Stimulated activated CD8-positive, alpha-beta memory T cell treated with anti-CD3 and anti-CD28 coated beads, Interleukin-7, amount 100 ng/mL, for 48 hours (primary cell): ENCODE measurements around the gene NBPF1.
A peak's percentile ranks its signal among the peaks of the same experiment; 100 is the strongest.
"Not testable (repeated sequence)": the region's sequence is repeated elsewhere in the genome, so short reads cannot be mapped to it uniquely, and the experiment has no call there.

Source experiments
- DNase-seq, 2 donors: peaks; one replicate each; pipeline ENCODE4 v3.0.0-alpha.2; 2020; ENCODE audit warnings: low read depth in 1 of 2; ENCODE audit errors: extremely low read depth in 1 of 2

NBPF1 gene

DNA sequence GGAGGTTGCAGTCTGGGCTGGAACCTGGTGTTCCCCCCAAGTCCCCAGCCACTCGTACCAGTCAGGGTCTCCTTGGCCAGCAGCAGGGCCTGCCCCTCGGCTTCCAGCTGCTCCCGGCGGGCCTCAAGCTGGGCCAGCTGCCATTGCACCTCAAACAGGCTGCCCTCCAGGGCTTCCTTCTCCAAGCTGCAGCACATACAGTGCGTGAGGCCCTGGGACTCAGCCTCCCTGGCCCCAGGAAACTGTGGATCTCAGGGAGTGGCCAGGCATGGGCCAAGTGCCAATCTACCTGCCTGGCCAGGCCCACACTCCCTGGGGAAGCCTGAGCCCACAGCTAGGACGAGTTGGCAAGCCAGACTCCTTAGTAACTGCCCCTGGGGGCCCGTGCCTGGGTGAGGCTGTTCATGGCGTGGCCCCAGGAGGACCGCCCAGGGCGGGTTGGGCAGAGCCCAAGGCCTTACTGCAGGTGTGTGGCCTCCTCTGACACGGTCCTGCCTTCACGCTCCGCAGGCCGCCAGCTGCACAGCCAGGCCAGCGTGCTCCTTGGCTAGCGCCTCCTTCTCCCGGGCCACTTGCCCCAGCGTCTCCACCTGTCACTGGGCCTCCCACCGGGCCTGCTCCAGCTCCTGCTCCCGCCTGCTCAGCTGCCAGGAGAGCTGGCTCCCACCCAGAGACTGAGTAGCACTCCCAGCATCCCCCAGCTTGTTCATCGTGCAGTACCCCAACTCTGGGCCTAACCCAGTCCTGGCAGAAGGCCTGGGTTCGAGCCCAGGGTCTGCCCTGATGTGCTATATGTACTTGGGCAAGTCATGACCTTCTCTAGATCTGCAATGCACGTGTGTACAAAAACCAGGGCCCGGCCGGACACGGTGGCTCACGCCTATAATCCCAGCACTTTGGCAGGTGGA lies 10.7 kb upstream of the NBPF1 start:
- DNase-seq = not testable (repeated sequence)

DNA sequence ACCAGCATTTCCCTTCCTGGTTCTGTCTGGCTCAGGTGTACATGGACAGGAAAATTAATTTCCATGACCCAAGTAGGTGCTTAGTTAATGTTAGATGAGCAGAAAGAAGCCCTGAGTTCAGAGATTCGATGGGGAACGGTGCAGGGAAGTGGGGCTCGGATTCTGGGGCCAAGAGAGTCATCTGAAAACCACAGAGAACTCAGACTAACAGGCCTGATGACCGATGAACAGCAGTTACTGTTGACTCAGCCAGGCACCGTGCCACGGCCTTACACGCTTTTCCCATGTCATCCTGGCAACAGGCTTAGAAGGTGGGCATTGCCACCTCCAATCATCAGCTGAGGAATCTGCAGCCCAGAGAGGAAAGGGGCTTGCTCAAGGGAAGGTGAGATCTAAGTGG lies 10.0 kb upstream of the NBPF1 start:
- not testable (repeated sequence) for DNase-seq

DNA sequence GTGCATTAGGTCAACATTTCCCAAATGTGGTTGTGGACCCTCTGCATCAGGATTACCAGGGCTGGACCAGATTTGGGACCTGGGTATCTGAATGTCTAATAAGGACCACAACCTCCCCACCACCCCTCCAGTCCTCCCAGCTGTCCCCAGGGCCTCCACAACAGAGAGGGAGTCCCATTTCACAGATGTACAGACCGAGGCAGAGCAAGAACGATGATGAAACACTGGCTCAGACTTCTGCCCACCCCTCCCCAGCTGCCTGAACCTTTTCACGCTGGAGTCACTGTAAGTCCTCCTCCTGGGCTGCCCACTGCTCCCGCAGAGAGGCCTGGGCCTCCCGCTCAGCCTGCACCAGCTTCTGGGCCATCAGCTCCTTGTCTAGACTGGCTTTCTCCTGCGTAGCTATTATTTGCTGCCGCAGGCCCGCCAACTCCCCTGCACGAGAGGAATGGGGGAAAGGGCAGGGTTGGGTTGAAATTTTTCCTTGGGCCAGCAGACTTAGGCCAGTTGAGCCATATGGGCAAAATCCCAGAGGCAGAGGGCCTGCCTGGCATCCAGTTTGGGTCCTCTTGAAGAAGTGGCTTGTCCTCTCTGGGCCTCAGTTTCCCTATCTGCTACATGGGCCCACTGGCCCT lies 8.4 kb upstream of the NBPF1 start:
- not testable (repeated sequence) for DNase-seq

DNA sequence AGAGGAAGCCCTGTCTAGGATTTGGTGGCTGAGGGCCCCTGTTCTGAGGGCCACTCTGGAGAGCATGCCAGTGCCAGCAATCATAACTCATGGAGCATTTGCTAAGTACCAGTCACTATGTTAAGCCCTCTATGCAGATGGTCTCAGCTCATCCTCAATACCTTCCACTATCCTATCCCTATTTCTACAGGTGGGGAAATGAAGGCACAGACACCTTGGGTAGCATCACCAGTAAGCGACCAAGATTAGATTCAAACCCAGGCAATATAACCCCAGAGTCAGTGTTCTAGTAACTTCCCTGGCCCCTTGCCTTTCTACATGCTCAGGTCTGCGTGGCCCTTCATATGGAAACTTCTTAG lies 7.9 kb upstream of the NBPF1 start:
- DNase-seq = no peak

DNA sequence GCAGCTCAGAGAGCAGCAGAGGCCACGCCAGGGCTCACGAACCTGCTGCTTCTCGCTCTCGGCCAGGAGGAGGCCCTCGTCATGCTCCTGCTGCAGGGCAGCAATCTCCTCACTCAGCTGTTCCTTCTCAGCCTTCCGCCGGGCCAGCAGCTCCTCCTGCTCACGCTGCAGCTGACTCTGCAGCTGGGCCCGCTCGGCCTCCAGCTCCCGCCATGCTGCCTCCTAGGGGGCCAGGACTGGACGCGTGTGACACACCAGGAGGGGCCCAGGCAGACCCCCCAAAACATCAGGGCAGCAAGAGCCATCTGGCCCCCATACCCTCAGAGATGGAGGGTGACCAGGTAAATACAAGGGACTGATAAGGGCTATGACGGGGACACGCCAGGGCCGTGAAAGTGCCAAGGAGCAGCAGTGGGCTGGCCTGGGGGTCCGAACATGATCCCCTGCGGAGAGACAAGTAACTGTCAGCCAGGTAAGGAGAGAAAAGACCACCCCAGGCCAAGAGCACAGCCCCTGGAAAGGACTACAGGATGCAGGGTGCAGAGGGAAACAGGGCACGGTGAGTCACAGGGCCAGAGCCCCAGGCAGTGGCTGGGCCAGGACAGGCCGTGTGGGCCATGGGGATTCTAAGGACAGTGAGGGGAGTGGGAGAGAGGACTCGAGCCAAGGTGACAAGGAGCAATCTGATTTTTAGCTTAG lies 6.6 kb upstream of the NBPF1 start:
- DNase-seq = not testable (repeated sequence)

DNA sequence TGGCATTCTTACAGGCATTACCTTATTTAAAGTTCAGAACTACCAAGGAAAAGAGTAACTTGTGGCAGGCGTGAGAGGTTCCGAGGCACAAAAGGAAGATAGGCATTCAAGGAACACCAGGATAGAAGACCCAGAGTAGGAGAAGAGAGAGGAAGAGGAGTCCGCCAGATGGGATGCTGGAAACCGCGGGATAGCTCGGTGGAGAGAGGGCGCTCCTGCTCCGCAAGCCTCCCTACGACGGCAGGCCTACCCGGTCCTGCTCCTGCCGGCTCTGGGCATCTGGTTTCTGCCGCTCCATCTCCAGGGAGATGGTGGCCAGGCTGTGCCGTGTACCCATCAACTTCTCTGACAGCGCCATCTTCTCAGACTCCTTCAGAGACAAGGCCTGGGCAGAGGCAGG lies 5.4 kb upstream of the NBPF1 start:
- DNase-seq = no peak

DNA sequence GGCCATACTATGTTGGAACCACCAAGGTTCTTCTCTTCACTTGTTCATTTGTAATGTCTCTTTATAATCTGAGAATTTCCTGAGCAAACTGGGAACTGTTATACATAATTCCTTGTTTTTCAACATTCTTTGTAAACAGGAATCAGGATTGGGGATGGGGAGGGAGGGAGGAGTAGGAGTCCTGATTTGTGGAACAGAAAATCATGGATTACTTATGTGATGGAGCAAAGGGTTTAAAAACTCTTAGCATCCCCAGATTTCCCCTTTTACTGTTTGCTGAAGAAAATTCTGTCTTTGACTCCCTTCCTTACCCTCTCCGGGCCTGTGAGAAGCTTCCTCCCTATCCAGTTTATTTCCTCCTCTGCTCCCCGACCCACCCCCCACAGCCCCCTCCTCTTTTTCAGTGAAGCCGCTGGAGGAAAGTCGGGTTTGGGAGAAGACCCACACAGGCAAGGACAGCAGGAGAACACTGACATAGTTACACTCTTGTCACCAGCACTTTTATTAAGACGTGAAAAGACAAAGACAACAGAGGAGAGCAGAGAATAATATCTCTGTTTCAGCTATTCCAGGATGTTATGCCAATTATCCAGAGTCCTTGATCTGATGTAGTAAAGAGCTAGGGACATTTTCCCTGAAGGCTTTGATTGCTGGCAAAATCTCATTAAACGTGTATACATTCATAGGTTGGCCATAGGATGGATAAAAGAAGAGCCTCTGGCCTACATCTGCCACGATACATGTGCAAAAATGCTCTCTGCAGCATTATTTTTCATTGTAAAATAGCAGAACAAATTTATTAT lies 4.6 kb upstream of the NBPF1 start:
- no peak for DNase-seq

DNA sequence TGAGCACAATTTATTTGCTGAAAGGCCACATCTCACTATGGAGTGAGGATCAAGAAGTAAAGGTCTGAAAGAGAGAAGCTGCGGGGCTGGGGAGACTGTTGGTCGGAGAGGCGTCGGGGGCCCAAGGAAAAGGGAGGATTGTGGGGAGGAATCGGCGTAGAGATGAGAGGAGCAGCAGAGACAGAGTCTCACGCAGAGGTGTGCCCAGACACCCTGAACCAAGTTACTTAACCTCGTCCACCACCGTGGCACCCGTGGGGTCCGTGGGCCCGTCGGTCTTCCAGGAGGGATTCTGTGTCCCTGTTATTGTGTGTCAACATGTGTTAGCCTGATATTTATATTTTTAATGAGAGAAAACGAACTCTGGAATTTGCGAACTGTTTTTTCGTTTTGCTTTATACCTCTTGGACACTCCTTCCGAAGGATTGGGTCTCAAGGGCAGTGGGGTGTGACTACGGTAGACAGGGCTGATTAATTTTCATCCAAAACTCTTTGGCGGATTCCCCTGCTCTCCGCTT lies 3.8 kb upstream of the NBPF1 start:
- no peak for DNase-seq

DNA sequence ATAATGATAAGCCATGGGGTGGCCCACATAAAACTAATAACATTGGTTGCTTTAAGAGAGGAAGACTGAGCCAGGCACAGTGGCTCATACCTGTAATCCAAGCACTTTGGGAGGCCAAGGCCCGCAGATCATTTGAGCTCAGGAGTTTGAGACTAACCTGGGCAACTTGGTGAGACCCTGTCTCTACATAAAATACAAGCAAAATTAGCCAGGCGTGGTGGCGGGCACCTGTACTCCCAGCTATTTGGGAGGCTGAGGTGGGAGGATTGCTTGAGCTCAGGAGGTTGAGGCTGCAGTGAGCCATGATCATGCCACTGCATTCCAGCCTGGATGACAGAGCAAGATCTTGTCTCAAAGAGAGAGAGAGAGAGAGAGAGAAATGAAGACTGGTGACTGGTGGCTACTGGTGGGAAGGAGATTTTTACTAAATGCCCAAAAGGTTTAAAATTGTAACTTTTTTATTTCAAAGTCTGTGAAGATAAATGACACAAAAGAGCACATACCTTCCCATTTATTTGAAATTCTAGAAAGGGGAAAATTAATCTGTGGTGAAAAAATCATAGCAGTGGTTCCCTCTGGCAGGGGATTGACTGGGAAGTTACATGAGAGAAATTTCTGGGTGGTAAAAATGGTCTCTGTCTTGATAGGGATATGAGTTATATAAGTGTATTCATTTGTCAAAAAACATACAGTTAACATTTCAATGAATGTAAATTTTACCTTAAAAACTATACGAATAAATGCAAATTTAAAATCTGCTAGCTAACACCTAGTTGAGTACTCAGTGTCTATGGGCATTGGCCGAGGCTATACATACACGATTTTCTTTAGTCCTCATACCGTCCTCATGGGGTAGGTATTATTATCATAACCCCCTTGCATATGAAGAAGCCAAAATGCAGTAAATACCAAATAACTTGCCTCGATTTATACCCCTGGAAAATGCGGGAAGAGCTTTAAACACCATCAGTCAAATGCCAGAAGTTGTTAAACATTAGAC lies 2.2 kb upstream of the NBPF1 start:
- no peak for DNase-seq

DNA sequence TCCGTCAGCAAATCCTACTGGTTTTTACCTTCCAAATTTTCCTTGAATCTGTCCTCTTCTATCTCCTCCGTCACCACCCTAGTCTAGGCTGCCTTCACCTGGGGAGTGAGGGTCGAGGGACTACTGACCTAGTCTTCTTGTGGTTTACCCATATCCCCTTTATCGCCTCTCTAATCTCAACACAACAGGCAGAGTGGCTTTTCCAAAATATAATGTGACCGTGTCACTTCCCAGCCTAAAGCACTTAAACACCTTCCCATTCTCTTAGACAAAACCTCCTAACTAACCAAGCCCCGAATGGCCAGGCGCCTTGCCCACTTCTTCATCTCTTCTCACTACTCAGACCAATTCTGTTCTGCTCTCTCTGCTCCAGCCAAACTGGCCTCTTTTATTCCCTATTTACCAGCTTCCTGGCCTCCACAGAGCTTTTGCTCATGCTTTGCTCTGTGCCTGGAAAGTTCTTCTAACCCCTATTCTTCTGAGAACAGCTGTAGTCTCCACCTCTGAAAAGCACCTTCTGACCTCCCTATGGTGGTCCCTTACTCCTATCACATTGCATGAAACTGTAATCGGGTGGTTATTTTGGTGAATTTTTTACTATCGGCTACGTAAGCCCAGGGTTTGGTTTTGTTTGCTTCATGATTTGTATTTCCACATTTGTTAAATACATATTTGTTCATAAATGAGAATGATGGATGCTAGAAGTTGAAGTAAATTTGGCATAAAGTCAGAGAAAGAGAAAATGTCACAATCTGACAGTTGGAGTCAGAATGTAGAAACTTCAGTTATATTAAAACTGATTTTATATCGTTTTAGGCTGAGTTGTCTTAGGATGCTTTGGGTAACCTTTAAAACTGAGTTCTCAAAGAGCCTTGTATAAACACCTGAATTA lies 1.2 kb upstream of the NBPF1 start:
- DNase-seq = no peak

DNA sequence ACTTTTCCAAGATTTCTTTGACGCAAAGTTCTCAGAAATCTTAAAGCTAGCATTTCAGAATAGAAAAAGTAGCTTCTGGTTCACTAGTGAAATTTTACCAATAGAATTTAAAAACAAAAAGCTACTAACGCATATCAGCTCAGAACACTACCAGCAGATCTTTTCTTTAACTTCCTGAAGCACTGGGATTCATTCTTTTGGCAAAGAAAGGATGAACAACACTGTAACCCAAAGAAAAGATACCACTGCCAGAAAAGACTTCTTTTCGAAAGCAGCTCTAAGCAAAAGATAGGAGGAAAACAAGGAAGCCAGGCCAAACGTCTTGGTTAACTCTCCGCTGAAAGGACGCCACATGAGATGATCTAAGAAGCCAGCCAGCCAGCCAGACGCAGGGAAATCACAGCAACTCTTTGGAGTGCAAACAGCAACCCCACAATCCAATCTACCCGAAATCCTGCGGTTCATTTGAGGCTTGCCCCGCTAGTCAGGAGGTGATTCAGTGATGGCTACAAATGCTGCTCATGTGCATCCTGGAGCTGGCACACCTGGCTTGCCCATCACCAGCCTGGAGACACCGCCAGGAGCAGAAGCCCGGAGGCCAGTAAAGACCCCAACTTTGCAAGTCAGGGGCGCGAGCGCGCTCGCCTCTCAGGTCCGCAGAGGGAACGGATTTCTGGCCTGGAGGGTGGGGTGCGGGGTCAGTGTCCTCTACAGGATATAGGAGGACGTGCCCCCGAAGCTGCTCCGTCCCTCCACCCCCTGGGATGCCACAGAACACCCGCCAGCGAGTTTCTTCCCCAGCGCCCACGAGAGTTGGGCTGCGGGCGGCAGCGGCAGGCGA lies 812 bp downstream of the NBPF1 start:
- DNase-seq = peak in 1 of 2 donors; percentile 28

DNA sequence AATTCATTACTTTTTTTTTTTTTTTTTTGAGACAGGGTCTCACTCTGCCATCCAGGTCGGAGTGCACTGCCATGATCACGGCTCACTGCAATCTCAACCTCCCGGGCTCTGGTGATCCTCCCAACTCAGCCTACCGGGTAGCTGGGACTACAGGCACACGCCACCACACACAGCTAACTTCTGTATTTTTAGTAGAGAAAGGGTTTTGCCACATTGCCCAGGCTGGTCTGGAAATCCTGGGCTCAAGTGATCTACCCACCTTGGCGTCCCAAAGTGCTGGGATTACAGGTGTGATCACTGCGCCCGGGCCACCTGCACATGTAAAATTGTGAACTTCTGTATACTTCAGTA lies 1.4 kb downstream of the NBPF1 start:
- not testable (repeated sequence) for DNase-seq

DNA sequence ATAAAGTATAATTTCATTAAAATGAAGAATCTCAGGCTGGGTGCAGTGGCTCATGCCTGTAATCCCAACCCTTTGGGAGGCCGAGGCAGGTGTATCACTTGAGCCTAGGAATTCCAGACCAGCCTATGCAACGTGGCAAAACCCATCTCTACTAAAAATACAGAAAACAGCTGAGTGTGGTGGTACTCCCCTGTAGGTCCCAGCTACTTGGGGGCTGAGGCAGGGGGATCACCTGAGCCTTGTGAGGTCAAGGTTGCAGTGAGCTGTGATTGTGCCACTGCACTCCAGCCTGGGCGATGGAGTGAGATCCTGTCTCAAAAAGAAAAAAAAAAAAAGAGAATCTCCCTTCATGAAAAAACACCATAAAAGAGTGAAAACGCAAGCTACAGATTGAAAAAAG lies 2.2 kb downstream of the NBPF1 start:
- DNase-seq = not testable (repeated sequence)

DNA sequence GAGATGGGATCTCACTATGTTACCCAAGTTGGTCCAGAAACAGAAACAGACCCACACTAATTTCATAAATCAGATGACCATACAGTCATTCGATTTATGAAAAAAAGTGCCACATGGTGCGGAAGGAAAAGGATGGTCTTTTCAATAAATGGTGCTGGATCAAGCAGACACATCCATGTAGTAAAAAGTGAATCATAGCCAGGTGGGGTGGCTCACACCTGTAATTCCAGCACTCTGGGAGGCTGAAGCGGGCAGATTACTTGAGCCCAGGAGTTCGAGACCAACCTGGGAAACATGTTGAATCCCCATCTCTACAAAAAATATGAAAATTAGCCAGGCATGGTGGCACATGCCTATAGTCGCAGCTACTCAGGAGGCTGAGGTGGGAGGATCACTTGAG lies 2.8 kb downstream of the NBPF1 start:
- not testable (repeated sequence) for DNase-seq

DNA sequence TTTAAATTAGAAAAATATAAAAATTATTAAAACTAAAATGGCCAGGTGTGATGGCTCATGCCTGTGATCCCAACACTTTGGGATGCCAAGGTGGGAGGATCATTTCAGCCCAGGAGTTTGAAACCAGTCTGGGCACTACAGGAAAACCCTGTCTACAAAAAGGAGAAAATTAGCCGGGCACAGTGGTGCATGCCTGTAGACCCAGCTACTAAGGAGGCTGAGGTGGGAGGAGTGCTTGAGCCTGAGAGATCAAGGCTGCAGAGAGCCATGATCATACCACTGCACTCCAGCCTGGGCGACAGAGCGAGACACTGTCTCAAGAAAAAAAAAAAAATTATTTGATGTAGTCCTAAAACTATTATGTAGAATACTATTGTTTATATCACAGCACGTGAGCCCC lies 3.6 kb downstream of the NBPF1 start:
- not testable (repeated sequence) for DNase-seq

DNA sequence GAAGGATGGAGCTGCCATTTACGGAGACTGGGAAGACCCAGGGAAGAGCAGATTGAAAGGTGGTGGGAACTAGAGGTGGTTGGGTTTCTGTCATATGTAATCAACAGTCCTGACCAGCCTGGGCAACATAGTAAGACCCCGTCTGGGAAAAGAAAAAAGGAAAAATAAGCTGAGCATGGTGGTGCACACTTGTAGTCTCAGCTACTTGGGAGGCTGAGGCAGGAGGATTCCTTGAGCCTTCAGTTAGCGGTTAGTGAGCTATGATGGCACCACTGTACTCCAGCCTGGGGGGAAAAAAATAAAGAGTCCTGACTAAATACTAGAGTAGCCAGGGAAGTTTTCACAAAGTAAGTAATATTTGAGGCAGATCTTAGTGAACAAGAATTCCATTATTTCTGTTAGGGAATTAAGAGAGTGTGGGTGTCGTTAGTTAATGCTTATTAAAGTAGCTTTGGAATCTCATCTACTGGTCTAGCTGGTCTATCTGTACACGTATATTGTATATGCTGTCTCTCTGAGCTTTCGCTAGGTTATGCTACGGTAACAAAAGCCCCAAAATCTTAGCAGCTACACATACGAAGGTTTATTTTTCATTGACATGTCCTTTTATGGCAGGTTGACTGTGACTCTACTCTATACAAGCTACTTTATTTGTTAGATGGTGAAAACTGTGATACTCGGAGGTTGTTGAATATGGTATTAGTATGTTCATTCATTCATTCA lies 4.4 kb downstream of the NBPF1 start:
- no peak for DNase-seq
